ENCODE data around the gene RBM45.

The RBM45 gene

GRCh38 chr2:178123163-178123562 lies 10.9 kb downstream of the RBM45 start:
- no peak for DNase-seq (ENCODE audit: extremely low read depth, insufficient read length)
- Histone ChIP-seq H3K4me3 (replicated peaks; ENCODE audit: low read depth, low read length) (no peak overlapping the region), H3K36me3 (ENCODE audit: control insufficient read depth, insufficient read depth, low read length) (peaks cover 4% of the 10 kb centered on the region), H3K27me3 (replicated peaks; ENCODE audit: control insufficient read depth, insufficient read depth, low read length) (no peaks in the 10 kb centered on the region)
- TF ChIP-seq, protein P1, sequence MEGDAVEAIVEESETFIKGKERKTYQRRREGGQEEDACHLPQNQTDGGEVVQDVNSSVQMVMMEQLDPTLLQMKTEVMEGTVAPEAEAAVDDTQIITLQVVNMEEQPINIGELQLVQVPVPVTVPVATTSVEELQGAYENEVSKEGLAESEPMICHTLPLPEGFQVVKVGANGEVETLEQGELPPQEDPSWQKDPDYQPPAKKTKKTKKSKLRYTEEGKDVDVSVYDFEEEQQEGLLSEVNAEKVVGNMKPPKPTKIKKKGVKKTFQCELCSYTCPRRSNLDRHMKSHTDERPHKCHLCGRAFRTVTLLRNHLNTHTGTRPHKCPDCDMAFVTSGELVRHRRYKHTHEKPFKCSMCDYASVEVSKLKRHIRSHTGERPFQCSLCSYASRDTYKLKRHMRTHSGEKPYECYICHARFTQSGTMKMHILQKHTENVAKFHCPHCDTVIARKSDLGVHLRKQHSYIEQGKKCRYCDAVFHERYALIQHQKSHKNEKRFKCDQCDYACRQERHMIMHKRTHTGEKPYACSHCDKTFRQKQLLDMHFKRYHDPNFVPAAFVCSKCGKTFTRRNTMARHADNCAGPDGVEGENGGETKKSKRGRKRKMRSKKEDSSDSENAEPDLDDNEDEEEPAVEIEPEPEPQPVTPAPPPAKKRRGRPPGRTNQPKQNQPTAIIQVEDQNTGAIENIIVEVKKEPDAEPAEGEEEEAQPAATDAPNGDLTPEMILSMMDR (IDR thresholded peaks at IDR 0.05; ENCODE audit: insufficient read depth, low read length, poor library complexity, severe bottlenecking) = no peak

- TF ChIP-seq, protein P1 (IDR thresholded peaks at IDR 0.05; ENCODE audit: insufficient read depth, low read length, poor library complexity, severe bottlenecking) = no peak
- no peak overlapping the region for H3K4me3 ChIP-seq (replicated peaks; ENCODE audit: low read depth, low read length)
- no peaks in the 10 kb centered on the region for H3K27me3 ChIP-seq (replicated peaks; ENCODE audit: control insufficient read depth, insufficient read depth, low read length)
- no peak for DNase-seq (ENCODE audit: extremely low read depth, insufficient read length)
- peaks cover 4% of the 10 kb centered on the region for H3K36me3 ChIP-seq (ENCODE audit: control insufficient read depth, insufficient read depth, low read length)
Observed at GRCh38 chr2:178125125-178125524, 12.9 kb downstream of the RBM45 start.

DNA sequence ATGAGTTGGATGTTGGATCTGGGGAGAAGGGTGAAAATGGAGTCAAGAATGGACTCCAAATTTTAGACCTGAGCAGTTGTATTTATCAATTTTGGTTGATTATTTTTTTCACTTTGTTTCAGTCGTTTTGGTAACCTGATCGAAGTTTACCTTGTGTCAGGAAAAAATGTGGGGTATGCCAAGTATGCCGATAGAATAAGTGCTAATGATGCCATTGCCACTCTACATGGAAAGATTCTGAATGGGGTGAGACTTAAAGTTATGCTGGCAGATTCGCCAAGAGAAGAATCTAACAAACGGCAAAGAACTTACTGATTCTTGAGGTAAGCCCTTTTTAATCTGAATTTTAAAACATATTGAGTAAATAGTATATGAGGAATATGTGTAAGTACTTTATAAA lies 13.6 kb downstream of the RBM45 start:
- TF ChIP-seq, protein P1 (IDR thresholded peaks at IDR 0.05; ENCODE audit: insufficient read depth, low read length, poor library complexity, severe bottlenecking) = no peak
- peaks cover 6% of the 10 kb centered on the region for H3K36me3 ChIP-seq (ENCODE audit: control insufficient read depth, insufficient read depth, low read length)
- no peak for DNase-seq (ENCODE audit: extremely low read depth, insufficient read length)
- H3K27me3 ChIP-seq (replicated peaks; ENCODE audit: control insufficient read depth, insufficient read depth, low read length) = no peaks in the 10 kb centered on the region
- no peak overlapping the region for H3K4me3 ChIP-seq (replicated peaks; ENCODE audit: low read depth, low read length)

DNA sequence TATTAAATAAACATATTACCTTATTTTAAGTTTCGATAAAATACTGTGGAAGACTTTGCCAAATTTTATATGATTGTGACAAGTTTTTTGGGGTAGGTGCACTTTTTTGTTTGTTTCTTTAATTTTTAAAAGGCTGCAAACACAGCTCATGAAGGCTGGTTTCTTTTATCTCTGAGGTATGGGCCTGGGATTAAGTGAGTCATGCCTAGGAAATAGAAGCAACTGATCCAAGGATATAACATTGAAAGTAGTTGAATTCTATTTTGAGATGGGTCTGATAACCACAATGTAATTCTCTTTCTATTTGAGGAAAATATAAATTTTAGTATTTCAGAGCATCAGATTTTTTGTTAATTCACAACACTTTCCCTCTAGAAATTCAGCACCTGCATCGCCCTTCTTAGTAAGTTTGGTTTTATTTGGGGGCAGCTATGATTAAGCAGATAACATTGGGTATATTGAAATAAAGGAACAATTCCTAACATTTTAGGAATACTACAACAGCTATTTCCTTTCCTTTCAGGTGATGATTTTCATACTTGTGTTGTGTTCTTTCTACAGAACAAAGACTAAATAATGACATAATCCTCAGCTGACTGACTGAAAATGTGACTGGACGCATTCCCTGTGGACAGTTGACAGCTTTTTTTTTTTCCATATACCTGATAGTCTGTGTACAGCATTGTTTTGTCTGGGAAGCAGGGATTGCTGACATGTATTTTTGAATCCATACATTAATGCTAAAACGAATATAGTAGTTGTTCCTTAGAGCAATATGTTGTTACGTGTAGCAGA lies 16.8 kb downstream of the RBM45 start:
- DNase-seq (ENCODE audit: extremely low read depth, insufficient read length) = no peak
- Histone ChIP-seq H3K36me3 (ENCODE audit: control insufficient read depth, insufficient read depth, low read length) (peaks cover 2% of the 10 kb centered on the region; the same call in 1 of the 2 replicates), H3K4me3 (replicated peaks; ENCODE audit: low read depth, low read length) (no peak overlapping the region), H3K27me3 (replicated peaks; ENCODE audit: control insufficient read depth, insufficient read depth, low read length) (no peaks in the 10 kb centered on the region)
- TF ChIP-seq, protein P1 (IDR thresholded peaks at IDR 0.05; ENCODE audit: insufficient read depth, low read length, poor library complexity, severe bottlenecking) = no peak

- no peak overlapping the region for H3K4me3 ChIP-seq (replicated peaks; ENCODE audit: low read depth, low read length)
- DNase-seq (ENCODE audit: extremely low read depth, insufficient read length) = no peak
- TF ChIP-seq, protein P1 (IDR thresholded peaks at IDR 0.05; ENCODE audit: insufficient read depth, low read length, poor library complexity, severe bottlenecking) = no peak
- H3K36me3 ChIP-seq (ENCODE audit: control insufficient read depth, insufficient read depth, low read length) = no peaks in the 10 kb centered on the region
- H3K27me3 ChIP-seq (replicated peaks; ENCODE audit: control insufficient read depth, insufficient read depth, low read length) = no peaks in the 10 kb centered on the region
Observed at GRCh38 chr2:178136321-178137025, 24.2 kb downstream of the RBM45 start.
